Activated naive CD4-positive, alpha-beta T cell treated with anti-CD3 and anti-CD28 coated beads, Interleukin-2, amount 50 U/mL, for 24 hours (primary cell): ENCODE measurements around the gene PDAP1.

Experiments used
- H3K27ac Mint-ChIP-seq: one replicate; pipeline ENCODE4 v1.8.0; 2021; ENCODE audit warnings: mild to moderate bottlenecking, mixed read lengths
- H3K27me3 Mint-ChIP-seq: one replicate; pipeline ENCODE4 v1.8.0; 2021; ENCODE audit warnings: mixed read lengths
- H3K36me3 Mint-ChIP-seq: one replicate; pipeline ENCODE4 v1.8.0; 2021; ENCODE audit warnings: mixed read lengths
- H3K4me1 Mint-ChIP-seq: one replicate; pipeline ENCODE4 v1.8.0; 2021; ENCODE audit warnings: mixed read lengths
- H3K4me3 Mint-ChIP-seq: one replicate; pipeline ENCODE4 v1.8.0; 2021; ENCODE audit warnings: mild to moderate bottlenecking, mixed read lengths
- H3K9me3 Mint-ChIP-seq: one replicate; pipeline ENCODE4 v1.8.0; 2021; ENCODE audit warnings: mixed read lengths

The PDAP1 gene

GRCh38 chr7:99409192-99409572 lies 785 bp upstream of the PDAP1 start:
- peaks cover 43% of the 10 kb centered on the region for H3K4me1 Mint-ChIP-seq
- peak overlapping the region; percentile 96 for H3K4me3 Mint-ChIP-seq
- H3K9me3 Mint-ChIP-seq = no peaks in the 10 kb centered on the region
- no peaks in the 10 kb centered on the region for H3K27me3 Mint-ChIP-seq
- H3K36me3 Mint-ChIP-seq = peaks cover 8% of the 10 kb centered on the region
- peak overlapping the region; percentile 93 for H3K27ac Mint-ChIP-seq

- peaks cover 18% of the 10 kb centered on the region for H3K36me3 Mint-ChIP-seq
- no peaks in the 10 kb centered on the region for H3K27me3 Mint-ChIP-seq
- no peaks in the 10 kb centered on the region for H3K9me3 Mint-ChIP-seq
- H3K4me3 Mint-ChIP-seq = peak overlapping the region; percentile 96
- peak overlapping the region; percentile 93 for H3K27ac Mint-ChIP-seq
- peaks cover 50% of the 10 kb centered on the region for H3K4me1 Mint-ChIP-seq
Observed at GRCh38 chr7:99407872-99408378, 472 bp downstream of the PDAP1 start.

GRCh38 chr7:99406557-99406956 lies 1.8 kb downstream of the PDAP1 start:
- peak overlapping the region; percentile 96 for H3K4me3 Mint-ChIP-seq
- H3K9me3 Mint-ChIP-seq = no peaks in the 10 kb centered on the region
- no peak overlapping the region for H3K27ac Mint-ChIP-seq
- no peaks in the 10 kb centered on the region for H3K27me3 Mint-ChIP-seq
- peaks cover 50% of the 10 kb centered on the region for H3K4me1 Mint-ChIP-seq
- peaks cover 18% of the 10 kb centered on the region for H3K36me3 Mint-ChIP-seq

GRCh38 chr7:99404977-99405320 lies 3.4 kb downstream of the PDAP1 start:
- H3K27me3 Mint-ChIP-seq = no peaks in the 10 kb centered on the region
- H3K27ac Mint-ChIP-seq = no peak overlapping the region
- no peaks in the 10 kb centered on the region for H3K9me3 Mint-ChIP-seq
- no peak overlapping the region for H3K4me3 Mint-ChIP-seq
- H3K36me3 Mint-ChIP-seq = peaks cover 21% of the 10 kb centered on the region
- peaks cover 37% of the 10 kb centered on the region for H3K4me1 Mint-ChIP-seq

GRCh38 chr7:99404235-99404976 lies 4.0 kb downstream of the PDAP1 start:
- Mint-ChIP-seq H3K9me3 (no peaks in the 10 kb centered on the region), H3K4me3 (no peak overlapping the region), H3K27ac (peak overlapping the region; percentile 55), H3K4me1 (peaks cover 32% of the 10 kb centered on the region), H3K36me3 (peaks cover 19% of the 10 kb centered on the region), H3K27me3 (no peaks in the 10 kb centered on the region)

- Mint-ChIP-seq H3K27ac (no peak overlapping the region), H3K36me3 (peaks cover 21% of the 10 kb centered on the region), H3K9me3 (no peaks in the 10 kb centered on the region), H3K4me1 (peaks cover 32% of the 10 kb centered on the region), H3K27me3 (no peaks in the 10 kb centered on the region), H3K4me3 (no peak overlapping the region)
Observed at GRCh38 chr7:99403764-99404163, 4.6 kb downstream of the PDAP1 start.

- Mint-ChIP-seq H3K27ac (peak overlapping the region; percentile 44), H3K4me3 (no peak overlapping the region), H3K27me3 (no peaks in the 10 kb centered on the region), H3K9me3 (no peaks in the 10 kb centered on the region), H3K4me1 (peaks cover 36% of the 10 kb centered on the region), H3K36me3 (peaks cover 25% of the 10 kb centered on the region)
Observed at GRCh38 chr7:99402854-99403253, 5.5 kb downstream of the PDAP1 start.

- H3K9me3 Mint-ChIP-seq = no peaks in the 10 kb centered on the region
- H3K36me3 Mint-ChIP-seq = peaks cover 29% of the 10 kb centered on the region
- no peak overlapping the region for H3K4me3 Mint-ChIP-seq
- H3K27ac Mint-ChIP-seq = no peak overlapping the region
- H3K27me3 Mint-ChIP-seq = no peaks in the 10 kb centered on the region
- peaks cover 23% of the 10 kb centered on the region for H3K4me1 Mint-ChIP-seq
Observed at GRCh38 chr7:99399597-99399996, 8.8 kb downstream of the PDAP1 start.

- H3K27ac Mint-ChIP-seq = peak overlapping the region; percentile 90
- no peaks in the 10 kb centered on the region for H3K9me3 Mint-ChIP-seq
- no peak overlapping the region for H3K4me3 Mint-ChIP-seq
- H3K27me3 Mint-ChIP-seq = no peaks in the 10 kb centered on the region
- peaks cover 26% of the 10 kb centered on the region for H3K36me3 Mint-ChIP-seq
- H3K4me1 Mint-ChIP-seq = peaks cover 21% of the 10 kb centered on the region
Observed at GRCh38 chr7:99398891-99399445, 9.4 kb downstream of the PDAP1 start.

GRCh38 chr7:99397297-99397983 lies 11.0 kb downstream of the PDAP1 start:
- Mint-ChIP-seq H3K9me3 (no peaks in the 10 kb centered on the region), H3K27me3 (no peaks in the 10 kb centered on the region), H3K27ac (peak overlapping the region; percentile 90), H3K36me3 (peaks cover 16% of the 10 kb centered on the region), H3K4me1 (peaks cover 20% of the 10 kb centered on the region), H3K4me3 (no peak overlapping the region)

GRCh38 chr7:99396418-99397296 lies 11.7 kb downstream of the PDAP1 start:
- Mint-ChIP-seq H3K4me1 (peaks cover 24% of the 10 kb centered on the region), H3K4me3 (no peak overlapping the region)

GRCh38 chr7:99395616-99396327 lies 12.6 kb downstream of the PDAP1 start:
- H3K36me3 Mint-ChIP-seq = peaks cover 12% of the 10 kb centered on the region

More at GRCh38 chr7:99396418-99397296, 11.7 kb downstream of the PDAP1 start:
- Mint-ChIP-seq H3K36me3 (peaks cover 16% of the 10 kb centered on the region), H3K27ac (peak overlapping the region; percentile 23), H3K9me3 (no peaks in the 10 kb centered on the region), H3K27me3 (no peaks in the 10 kb centered on the region)

GRCh38 chr7:99394188-99394502 lies 14.3 kb downstream of the PDAP1 start:
- H3K4me1 Mint-ChIP-seq = peaks cover 24% of the 10 kb centered on the region
- H3K36me3 Mint-ChIP-seq = peaks cover 9% of the 10 kb centered on the region
- peak overlapping the region; percentile 23 for H3K27ac Mint-ChIP-seq
- H3K4me3 Mint-ChIP-seq = no peak overlapping the region
- no peaks in the 10 kb centered on the region for H3K9me3 Mint-ChIP-seq
- H3K27me3 Mint-ChIP-seq = no peaks in the 10 kb centered on the region

More at GRCh38 chr7:99395616-99396327, 12.6 kb downstream of the PDAP1 start:
- H3K9me3 Mint-ChIP-seq = no peaks in the 10 kb centered on the region
- no peaks in the 10 kb centered on the region for H3K27me3 Mint-ChIP-seq
- peaks cover 24% of the 10 kb centered on the region for H3K4me1 Mint-ChIP-seq
- H3K4me3 Mint-ChIP-seq = no peak overlapping the region
- H3K27ac Mint-ChIP-seq = peak overlapping the region; percentile 17

GRCh38 chr7:99393355-99394187 lies 14.8 kb downstream of the PDAP1 start:
- no peaks in the 10 kb centered on the region for H3K27me3 Mint-ChIP-seq
- H3K4me1 Mint-ChIP-seq = peaks cover 24% of the 10 kb centered on the region
- H3K36me3 Mint-ChIP-seq = peaks cover 6% of the 10 kb centered on the region
- H3K27ac Mint-ChIP-seq = peak overlapping the region; percentile 35
- peak overlapping the region; percentile 81 for H3K4me3 Mint-ChIP-seq
- no peaks in the 10 kb centered on the region for H3K9me3 Mint-ChIP-seq
